Hematopoietic multipotent progenitor cell treated with erythropoietin and hydrocortisone succinate and interleukin-3 and kit ligand, for 4 days (in vitro differentiated cells): ENCODE measurements around the gene HHATL.

ENCODE experiments used
- DNase-seq: peaks from one replicate; pipeline ENCODE4 v3.0.0-alpha.2; 2015

The HHATL gene

DNA sequence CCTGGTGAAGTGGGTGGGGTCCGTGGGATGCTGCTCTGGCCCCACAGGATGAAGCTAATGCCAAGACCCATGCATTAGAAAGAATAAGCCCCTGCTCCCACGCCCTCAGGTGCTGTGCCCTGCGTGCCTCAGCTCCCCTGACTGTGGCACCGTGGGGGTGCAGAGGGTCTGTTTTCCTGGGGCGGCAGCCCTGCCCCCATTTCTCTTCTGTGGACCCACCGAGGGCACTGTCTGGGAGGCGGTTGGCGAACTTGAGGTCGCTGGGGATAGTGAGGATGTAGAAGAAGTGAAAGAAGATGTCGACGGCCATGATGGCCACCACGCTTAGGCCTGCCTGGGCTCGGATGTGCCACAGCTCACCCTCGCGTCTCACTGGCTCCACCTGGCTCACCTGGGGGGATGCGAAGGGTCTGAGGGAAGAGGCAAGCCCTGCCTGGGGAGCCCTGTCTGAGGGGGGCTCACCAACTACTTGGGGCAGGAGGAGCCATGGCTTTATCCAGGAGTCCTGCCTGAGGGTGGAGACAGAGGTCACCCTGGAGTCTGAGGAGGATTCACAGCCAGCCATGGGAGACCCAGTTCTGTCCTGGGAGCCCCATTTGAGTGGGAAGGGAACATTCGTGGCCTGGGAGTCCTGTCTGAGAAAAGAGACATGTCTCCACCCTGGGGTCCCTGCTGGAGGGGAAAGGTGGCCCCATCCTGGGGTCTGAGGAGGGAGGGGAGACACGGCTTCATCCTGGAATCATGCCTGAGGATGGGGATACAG, 5.1 kb downstream of the HHATL start:
- DNase-seq: no peak

- DNase-seq: no peak
These were observed 6.0 kb downstream of the HHATL start for GRCh38 chr3:42696356-42697288.

- DNase-seq: no peak
These were observed 8.2 kb downstream of the HHATL start for GRCh38 chr3:42694366-42694765.

GRCh38 chr3:42693530-42693930, 9.1 kb downstream of the HHATL start:
- no peak for DNase-seq

DNA sequence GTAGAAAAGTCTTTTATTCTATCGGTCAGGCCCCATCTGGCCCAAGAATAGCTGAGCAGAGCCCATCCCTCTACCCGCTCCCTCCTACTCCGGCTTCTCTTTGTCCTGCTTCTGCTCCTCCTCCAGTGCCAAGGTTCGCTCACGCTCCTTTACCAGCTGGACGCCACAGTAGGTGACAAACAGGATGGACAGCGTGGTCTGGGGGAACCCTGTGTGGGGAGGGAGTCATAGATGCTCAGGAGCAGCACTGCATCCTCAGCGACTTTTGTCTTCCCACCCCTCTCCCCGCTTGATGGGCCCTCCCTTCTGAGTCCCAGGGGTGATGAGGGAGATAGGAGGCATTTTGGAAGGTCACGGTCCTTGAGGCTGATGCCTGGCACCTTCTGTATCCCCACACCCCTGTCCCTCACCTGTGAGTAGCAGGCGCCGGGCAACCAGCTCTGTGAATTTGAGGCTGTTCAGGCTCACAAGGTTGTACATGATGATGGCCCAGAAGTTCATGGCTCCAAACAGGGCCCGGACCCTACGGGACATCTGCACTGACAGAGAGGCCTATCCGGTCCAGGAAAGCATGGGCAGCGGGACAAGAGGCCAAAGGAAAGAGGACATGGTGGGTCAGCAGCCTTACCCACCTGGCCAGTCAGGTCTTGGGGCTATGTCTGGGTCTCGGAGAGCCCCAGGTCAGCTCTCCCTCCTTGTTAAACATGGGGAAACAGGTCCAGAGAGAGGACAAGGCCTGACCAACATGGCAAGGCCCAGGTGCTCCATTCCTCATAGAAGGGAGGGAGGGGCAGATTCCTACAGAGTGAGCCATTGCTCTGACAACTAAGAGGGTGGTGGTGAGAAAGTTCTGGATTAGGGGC, 9.7 kb downstream of the HHATL start:
- no peak for DNase-seq

DNA sequence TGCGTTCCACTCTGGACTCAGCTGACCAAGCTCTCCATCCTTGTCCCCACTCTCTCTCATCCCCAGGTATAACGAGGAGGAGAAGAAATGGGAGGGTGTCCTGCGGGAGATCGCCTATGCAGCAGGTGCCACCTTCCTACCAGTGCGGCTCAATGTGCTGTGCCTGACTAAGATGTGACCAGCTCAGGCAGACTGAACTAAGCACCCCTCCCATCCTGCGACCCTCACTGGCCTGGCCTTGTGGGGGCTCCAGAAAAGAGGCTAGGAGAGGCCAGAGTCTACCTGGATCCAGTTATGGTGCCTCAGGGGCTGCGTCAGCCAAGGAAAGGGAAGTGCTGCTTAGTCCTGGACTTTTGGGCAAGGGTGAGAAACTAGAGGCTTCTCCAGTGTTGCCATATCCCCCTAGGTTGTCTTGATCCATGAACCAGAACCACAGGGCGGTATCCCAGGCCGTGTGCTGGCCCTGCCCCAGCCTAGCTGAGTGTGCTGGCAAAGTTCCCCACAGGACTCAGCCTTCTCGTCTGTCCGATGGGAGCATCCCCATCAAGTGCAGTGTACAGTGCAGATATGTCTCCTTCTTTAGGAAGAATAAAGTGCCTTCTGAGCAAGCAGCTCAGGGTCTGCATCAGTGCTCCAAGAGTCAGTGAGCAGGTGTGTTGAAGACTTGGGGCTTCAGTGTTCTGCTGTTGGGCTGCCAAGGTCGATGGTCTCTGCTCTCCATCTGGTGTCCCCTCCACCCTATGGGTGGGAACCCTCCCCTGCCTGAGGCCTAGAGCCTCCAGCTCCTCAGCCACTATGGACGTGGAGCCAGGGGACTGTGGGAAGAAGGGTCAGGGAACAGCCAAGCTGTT, 10.6 kb downstream of the HHATL start:
- DNase-seq: no peak

GRCh38 chr3:42690766-42691680, 11.6 kb downstream of the HHATL start:
- no peak for DNase-seq

- no peak for DNase-seq
These were observed 12.4 kb downstream of the HHATL start for GRCh38 chr3:42690191-42690590.

DNA sequence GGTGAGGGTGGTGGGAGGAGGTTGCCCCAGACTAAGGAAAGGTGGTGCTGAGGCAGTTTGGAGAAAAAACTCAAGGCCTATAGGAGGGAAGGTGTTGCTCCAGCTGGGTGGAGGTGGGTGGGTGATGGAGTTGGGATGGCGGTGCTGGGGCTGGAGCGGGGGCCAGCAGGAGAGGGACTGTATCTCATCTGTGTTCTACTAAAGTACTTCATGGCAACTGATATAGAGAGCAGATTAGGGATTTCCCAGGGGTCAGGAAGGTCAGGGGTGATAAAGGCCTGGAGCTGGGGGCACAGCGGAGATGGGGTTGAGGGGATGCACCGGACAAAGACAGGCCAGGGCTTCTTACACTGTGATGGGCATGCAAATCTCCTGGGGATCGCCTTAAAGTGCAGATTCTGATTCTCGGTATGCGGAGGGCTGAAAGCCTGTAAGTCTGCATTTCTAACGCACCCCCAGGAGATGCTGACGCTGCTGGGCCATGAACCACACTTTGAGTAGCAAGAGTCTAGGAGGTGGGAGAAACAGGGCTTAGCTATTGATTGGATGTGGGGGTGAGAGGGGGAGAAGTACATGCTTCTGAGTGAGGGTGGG, 13.1 kb downstream of the HHATL start:
- no peak for DNase-seq

DNA sequence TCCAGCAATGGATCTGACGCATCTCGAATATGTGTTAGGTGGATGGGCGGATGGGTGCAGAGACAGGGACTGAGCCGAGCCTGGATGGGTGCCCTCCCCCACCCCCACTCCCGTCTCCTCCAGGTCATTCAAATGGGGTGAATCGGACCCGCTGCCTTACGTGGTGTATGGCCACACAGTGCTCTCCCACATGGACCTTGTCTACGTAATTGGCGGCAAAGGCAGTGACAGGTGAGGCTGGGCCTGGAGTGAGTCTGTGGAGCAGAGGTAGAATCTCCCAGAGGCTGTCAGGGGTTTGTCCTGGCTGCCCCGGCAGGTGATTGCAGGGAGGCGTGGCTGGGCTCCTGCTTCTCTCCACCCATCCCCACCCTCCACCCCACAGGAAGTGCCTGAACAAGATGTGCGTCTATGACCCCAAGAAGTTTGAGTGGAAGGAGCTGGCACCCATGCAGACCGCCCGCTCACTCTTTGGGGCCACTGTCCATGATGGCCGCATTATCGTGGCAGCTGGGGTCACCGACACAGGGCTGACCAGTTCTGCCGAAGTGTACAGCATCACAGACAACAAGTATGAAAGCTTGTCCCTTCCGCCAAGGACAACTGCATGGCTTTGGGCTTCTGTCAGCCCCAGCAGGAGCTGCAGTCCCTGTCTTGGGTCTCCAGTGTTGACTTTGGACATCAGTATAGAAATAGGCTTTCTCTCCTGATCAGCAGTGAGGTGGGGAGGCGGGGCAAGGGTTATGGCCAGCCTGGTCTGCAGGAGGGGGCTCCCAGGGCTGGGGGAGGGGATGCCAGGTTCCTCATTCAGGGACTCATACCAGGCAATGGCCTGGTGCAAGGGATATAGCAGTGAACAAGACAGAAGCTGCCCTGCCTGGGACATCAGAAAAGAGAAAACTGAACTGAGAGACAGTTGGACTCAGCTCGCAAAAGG, 13.8 kb downstream of the HHATL start:
- no peak for DNase-seq

DNA sequence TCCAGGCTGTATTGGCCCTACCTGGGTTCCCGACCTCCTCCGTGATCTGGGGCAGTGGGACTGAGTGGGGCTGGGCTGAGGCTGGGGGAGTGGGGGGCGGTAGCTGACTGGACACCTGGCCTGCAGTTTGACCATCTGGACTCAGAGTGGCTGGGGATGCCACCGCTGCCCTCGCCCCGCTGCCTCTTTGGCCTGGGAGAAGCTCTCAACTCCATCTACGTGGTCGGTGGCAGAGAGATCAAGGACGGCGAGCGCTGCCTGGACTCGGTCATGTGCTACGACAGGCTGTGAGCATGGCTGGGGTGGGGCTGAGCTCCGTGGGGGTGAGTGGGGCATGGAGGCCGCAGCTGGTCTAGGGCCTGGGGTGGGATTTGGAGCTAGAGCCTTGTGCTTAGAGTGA, 14.6 kb downstream of the HHATL start:
- DNase-seq: no peak

GRCh38 chr3:42686832-42687650, 15.6 kb downstream of the HHATL start:
- DNase-seq: no peak

DNA sequence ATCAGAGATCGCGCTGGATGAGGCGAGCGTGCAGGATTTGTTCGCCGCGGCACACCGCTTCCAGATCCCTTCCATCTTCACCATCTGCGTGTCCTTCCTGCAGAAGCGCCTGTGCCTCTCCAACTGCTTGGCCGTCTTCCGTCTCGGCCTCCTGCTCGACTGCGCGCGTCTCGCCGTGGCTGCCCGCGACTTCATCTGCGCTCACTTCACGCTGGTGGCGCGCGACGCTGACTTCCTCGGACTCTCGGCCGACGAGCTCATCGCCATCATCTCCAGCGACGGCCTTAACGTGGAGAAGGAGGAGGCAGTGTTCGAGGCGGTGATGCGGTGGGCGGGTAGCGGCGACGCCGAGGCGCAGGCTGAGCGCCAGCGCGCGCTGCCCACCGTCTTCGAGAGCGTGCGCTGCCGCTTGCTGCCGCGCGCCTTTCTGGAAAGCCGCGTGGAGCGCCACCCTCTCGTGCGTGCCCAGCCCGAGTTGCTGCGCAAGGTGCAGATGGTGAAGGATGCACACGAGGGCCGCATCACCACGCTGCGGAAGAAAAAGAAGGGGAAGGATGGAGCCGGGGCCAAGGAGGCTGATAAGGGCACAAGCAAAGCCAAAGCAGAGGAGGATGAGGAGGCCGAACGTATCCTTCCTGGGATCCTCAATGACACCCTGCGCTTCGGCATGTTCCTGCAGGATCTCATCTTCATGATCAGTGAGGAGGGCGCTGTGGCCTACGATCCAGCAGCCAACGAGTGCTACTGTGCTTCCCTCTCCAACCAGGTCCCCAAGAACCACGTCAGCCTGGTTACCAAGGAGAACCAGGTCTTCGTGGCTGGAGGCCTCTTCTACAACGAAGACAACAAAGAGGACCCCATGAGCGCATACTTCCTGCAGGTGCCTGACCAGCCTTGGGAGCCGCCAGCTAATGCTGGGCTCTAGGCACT, 16.4 kb downstream of the HHATL start:
- peak; percentile 13 for DNase-seq

- no peak for DNase-seq
These were observed 17.2 kb downstream of the HHATL start, which contains the start of gene KLHL40 for GRCh38 chr3:42685363-42685881. TSS of gene KLHL40 (plus strand) at chr3:42685537. CDS start at chr3:42685619, 82 bp downstream.

DNA sequence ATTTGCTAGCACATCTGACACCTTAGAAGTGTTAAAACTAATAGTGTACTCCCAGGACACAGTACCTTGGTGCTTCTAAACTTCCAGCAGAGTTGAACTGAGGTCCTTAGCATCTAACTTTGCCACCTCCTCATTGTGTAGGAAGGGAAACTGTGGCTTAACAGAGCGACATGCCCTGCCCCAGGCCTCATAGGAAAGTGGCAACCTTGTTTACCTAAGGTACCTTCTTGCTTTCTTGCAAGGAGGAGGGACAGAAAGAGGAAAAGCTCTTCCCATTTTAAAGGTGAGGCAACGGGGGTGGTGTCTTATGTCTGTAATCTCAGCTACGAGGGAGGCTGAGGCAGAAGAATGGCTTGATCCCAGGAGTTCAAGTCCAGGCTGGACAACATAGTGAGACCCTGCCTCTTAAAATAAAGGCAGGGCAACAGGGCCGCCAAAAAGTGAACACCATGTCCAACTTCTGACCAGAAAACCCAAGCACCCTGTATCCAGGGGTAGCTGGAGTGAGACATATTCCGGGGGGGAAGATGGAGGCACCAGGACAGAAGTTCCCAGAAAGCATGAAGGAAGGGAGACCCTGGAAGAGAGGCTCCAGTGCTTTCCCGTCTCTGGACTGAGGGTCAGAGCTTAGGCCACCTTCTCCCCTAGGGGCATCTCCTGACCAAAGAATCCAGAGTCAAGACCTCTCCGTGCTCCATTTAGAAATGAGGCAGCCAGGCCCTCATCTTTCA, 17.8 kb downstream of the HHATL start:
- DNase-seq: no peak
